ENCODE data around the gene STIL. TPM values are rescaled to one million over a fixed set of nuclear protein-coding genes. Genes with fewer than 3 reads are reported as not detected.

The STIL gene
- total RNA-seq, 1 experiment from 2014 or later = 29.7 TPM

DNA sequence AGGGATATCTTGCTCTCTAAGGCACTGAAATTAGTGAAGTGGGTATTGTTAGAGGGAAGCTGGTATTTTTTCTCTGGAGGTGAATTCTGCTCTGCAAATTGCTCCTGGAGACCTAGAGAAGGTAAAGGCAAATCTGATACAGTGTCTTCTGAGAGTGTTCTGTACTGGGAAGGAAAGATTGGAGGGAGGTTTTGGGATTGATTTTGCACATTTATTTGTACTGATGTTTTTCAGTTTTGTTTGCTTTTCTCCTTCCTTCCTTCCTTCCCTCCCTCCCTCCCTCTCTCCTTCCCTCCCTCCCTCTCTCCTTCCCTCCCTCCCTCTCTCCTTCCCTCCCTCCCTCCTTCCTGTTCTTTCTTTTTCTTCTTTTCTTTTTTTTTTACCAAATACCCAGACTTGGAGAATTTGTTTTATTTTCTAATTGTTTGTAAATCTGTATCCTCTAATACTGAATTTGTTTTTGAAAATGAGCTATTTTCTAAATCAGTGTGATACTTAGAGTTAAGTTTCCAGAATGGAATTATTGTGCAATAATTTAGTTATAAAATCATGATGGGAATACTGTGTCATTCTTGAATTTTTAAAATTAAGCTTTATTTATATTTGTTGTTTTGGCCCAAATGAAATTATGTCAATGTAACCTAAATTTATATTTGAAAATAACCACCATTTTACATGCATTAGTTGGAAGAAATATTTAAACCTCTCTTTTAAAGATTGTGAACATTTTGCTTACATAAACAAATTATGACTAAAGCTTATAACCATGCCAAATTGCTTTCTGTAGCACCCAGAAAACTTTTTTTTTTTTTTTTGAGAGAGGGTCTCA lies 24.5 kb upstream of the STIL start:
- Mint-ChIP-seq H3K9me3 (no peaks in the 10 kb centered on the region), H3K4me3 (no peak overlapping the region), H3K36me3 (no peaks in the 10 kb centered on the region), H3K27me3 (ENCODE audit: low read depth) (no peaks in the 10 kb centered on the region), H3K27ac (no peak overlapping the region), H3K4me1 (peaks cover 11% of the 10 kb centered on the region)
- ChIA-PET CTCF (interaction anchor here (0.6 to 1.9 kb wide), 8 partner anchors 12 to 586 kb away, joined by 3 to 6 read pairs (median 3); partner anchors contain the start of gene FOXD2), POLR2A (no interaction called here)
- TF ChIP-seq, protein P1, sequence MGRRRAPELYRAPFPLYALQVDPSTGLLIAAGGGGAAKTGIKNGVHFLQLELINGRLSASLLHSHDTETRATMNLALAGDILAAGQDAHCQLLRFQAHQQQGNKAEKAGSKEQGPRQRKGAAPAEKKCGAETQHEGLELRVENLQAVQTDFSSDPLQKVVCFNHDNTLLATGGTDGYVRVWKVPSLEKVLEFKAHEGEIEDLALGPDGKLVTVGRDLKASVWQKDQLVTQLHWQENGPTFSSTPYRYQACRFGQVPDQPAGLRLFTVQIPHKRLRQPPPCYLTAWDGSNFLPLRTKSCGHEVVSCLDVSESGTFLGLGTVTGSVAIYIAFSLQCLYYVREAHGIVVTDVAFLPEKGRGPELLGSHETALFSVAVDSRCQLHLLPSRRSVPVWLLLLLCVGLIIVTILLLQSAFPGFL (CRISPR knock-in tag; IDR thresholded peaks at IDR 0.05; ENCODE audit: borderline replicate concordance) = no peak
- DNase-seq (ENCODE audit: low spot score) (no peak), ATAC-seq (no peak)

DNA sequence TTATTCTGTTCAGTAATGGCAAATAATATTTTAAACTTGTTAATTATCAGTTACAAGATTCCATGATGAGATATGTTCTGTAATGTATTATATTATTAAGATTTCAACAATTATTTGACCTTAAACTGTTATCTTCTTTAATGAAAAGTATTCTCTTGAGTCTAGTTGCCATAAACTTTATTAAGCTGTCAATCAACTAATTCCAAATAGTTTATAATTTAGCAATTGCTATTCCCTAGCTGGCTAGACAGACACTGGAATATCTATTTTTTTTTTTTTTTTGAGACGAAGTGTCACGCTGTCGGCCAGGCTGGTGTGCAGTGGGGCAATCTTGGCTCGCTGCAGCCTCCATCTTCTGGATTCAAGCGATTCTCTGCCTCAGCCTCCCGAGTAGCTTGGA lies 23.4 kb upstream of the STIL start:
- ATAC-seq (no peak), DNase-seq (ENCODE audit: low spot score) (no peak)
- ChIA-PET CTCF (interaction anchor here (1.2 to 1.9 kb wide), 3 partner anchors 87 to 158 kb away, joined by 4 to 6 read pairs (median 5); partner anchors contain the start of gene FOXD2), POLR2A (no interaction called here)
- no peaks in the 10 kb centered on the region for H3K36me3 Mint-ChIP-seq
- H3K4me3 Mint-ChIP-seq = no peak overlapping the region
- TF ChIP-seq, protein P2, sequence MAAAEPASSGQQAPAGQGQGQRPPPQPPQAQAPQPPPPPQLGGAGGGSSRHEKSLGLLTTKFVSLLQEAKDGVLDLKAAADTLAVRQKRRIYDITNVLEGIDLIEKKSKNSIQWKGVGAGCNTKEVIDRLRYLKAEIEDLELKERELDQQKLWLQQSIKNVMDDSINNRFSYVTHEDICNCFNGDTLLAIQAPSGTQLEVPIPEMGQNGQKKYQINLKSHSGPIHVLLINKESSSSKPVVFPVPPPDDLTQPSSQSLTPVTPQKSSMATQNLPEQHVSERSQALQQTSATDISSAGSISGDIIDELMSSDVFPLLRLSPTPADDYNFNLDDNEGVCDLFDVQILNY (CRISPR knock-in tag; IDR thresholded peaks at IDR 0.05) = no peak
- no peak for TF ChIP-seq MYBL2 (CRISPR knock-in tag; IDR thresholded peaks at IDR 0.05)
- no peaks in the 10 kb centered on the region for H3K9me3 Mint-ChIP-seq
- no peak overlapping the region for H3K27ac Mint-ChIP-seq
- no peaks in the 10 kb centered on the region for H3K27me3 Mint-ChIP-seq (ENCODE audit: low read depth)
- peaks cover 11% of the 10 kb centered on the region for H3K4me1 Mint-ChIP-seq

DNA sequence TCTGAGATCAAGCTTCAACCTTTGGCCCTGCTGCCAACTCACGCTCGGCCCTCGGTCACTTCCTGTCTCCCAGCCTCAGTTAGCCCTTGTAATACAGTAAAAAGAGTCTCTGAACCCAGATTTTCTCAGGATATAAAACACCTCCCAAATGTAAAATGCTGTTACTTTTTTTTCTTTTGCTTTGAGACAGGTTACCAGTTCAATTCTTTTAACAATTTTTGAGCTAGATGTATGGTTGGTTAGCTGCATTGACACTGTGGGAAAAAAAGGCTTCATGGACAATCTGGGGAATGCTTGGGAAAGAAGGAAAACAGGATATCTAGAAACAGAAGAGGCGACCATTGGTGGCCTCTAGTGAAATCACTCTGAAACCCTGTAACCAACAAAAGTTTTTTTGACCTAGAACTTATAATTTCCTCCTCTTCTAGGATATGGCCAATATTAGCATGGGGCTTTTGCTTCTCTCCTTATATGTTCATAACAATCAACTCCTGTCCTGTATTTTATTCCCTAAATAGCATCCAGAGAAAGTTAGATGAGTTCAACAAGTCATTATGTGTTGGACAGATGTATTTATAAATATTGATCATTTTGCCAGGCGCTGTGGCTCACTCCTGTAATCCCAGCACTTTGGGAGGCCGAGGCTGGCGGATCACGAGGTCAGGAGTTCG lies 21.0 kb upstream of the STIL start:
- no peak for ATAC-seq
- no peaks in the 10 kb centered on the region for H3K36me3 Mint-ChIP-seq
- H3K4me1 Mint-ChIP-seq = peaks cover 11% of the 10 kb centered on the region
- POLR2A ChIA-PET = interaction anchor here (0.6 to 2.0 kb wide), 2 partner anchors 21 to 156 kb away, joined by 4 to 6 read pairs; partner anchors contain the start of gene STIL
- H3K9me3 Mint-ChIP-seq = no peaks in the 10 kb centered on the region
- no peaks in the 10 kb centered on the region for H3K27me3 Mint-ChIP-seq (ENCODE audit: low read depth)
- CTCF ChIA-PET = interaction anchor here (1.0 to 2.6 kb wide), 5 partner anchors 11 to 156 kb away, joined by 3 to 14 read pairs (median 9); partner anchors contain the start of gene STIL
- TF ChIP-seq, protein P3, sequence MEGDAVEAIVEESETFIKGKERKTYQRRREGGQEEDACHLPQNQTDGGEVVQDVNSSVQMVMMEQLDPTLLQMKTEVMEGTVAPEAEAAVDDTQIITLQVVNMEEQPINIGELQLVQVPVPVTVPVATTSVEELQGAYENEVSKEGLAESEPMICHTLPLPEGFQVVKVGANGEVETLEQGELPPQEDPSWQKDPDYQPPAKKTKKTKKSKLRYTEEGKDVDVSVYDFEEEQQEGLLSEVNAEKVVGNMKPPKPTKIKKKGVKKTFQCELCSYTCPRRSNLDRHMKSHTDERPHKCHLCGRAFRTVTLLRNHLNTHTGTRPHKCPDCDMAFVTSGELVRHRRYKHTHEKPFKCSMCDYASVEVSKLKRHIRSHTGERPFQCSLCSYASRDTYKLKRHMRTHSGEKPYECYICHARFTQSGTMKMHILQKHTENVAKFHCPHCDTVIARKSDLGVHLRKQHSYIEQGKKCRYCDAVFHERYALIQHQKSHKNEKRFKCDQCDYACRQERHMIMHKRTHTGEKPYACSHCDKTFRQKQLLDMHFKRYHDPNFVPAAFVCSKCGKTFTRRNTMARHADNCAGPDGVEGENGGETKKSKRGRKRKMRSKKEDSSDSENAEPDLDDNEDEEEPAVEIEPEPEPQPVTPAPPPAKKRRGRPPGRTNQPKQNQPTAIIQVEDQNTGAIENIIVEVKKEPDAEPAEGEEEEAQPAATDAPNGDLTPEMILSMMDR (IDR thresholded peaks at IDR 0.05) = no peak
- TF ChIP-seq CREB1 (CRISPR knock-in tag; IDR thresholded peaks at IDR 0.05) (no peak), NFE2L1 (CRISPR knock-in tag; IDR thresholded peaks at IDR 0.05) (no peak), FOXK1 (CRISPR knock-in tag; IDR thresholded peaks at IDR 0.05) (no peak), PRRX2 (CRISPR knock-in tag; IDR thresholded peaks at IDR 0.05) (no peak), NR3C1 (CRISPR knock-in tag; conservative IDR thresholded peaks at IDR 0.05; ENCODE audit: low read depth) (no peak), CBFB (CRISPR knock-in tag; IDR thresholded peaks at IDR 0.05; ENCODE audit: low read depth) (no peak), NFATC4 (CRISPR knock-in tag; IDR thresholded peaks at IDR 0.05) (no peak), HMGA2 (CRISPR knock-in tag; IDR thresholded peaks at IDR 0.05) (no peak), ZNF219 (CRISPR knock-in tag; IDR thresholded peaks at IDR 0.05; ENCODE audit: borderline replicate concordance) (no peak)
- TF ChIP-seq, protein P4, sequence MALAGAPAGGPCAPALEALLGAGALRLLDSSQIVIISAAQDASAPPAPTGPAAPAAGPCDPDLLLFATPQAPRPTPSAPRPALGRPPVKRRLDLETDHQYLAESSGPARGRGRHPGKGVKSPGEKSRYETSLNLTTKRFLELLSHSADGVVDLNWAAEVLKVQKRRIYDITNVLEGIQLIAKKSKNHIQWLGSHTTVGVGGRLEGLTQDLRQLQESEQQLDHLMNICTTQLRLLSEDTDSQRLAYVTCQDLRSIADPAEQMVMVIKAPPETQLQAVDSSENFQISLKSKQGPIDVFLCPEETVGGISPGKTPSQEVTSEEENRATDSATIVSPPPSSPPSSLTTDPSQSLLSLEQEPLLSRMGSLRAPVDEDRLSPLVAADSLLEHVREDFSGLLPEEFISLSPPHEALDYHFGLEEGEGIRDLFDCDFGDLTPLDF (CRISPR knock-in tag; IDR thresholded peaks at IDR 0.05) = no peak
- TF ChIP-seq, protein P5, sequence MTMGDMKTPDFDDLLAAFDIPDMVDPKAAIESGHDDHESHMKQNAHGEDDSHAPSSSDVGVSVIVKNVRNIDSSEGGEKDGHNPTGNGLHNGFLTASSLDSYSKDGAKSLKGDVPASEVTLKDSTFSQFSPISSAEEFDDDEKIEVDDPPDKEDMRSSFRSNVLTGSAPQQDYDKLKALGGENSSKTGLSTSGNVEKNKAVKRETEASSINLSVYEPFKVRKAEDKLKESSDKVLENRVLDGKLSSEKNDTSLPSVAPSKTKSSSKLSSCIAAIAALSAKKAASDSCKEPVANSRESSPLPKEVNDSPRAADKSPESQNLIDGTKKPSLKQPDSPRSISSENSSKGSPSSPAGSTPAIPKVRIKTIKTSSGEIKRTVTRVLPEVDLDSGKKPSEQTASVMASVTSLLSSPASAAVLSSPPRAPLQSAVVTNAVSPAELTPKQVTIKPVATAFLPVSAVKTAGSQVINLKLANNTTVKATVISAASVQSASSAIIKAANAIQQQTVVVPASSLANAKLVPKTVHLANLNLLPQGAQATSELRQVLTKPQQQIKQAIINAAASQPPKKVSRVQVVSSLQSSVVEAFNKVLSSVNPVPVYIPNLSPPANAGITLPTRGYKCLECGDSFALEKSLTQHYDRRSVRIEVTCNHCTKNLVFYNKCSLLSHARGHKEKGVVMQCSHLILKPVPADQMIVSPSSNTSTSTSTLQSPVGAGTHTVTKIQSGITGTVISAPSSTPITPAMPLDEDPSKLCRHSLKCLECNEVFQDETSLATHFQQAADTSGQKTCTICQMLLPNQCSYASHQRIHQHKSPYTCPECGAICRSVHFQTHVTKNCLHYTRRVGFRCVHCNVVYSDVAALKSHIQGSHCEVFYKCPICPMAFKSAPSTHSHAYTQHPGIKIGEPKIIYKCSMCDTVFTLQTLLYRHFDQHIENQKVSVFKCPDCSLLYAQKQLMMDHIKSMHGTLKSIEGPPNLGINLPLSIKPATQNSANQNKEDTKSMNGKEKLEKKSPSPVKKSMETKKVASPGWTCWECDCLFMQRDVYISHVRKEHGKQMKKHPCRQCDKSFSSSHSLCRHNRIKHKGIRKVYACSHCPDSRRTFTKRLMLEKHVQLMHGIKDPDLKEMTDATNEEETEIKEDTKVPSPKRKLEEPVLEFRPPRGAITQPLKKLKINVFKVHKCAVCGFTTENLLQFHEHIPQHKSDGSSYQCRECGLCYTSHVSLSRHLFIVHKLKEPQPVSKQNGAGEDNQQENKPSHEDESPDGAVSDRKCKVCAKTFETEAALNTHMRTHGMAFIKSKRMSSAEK (CRISPR knock-in tag; IDR thresholded peaks at IDR 0.05; ENCODE audit: borderline replicate concordance) = no peak
- TF ChIP-seq, protein P6, sequence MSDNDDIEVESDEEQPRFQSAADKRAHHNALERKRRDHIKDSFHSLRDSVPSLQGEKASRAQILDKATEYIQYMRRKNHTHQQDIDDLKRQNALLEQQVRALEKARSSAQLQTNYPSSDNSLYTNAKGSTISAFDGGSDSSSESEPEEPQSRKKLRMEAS (CRISPR knock-in tag; IDR thresholded peaks at IDR 0.05) = no peak
- TF ChIP-seq, protein P7, sequence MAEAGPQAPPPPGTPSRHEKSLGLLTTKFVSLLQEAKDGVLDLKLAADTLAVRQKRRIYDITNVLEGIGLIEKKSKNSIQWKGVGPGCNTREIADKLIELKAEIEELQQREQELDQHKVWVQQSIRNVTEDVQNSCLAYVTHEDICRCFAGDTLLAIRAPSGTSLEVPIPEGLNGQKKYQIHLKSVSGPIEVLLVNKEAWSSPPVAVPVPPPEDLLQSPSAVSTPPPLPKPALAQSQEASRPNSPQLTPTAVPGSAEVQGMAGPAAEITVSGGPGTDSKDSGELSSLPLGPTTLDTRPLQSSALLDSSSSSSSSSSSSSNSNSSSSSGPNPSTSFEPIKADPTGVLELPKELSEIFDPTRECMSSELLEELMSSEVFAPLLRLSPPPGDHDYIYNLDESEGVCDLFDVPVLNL (CRISPR knock-in tag; IDR thresholded peaks at IDR 0.05; ENCODE audit: borderline replicate concordance, low read depth) = no peak
- H3K27ac Mint-ChIP-seq = peak overlapping the region; percentile 90
- H3K4me3 Mint-ChIP-seq = peak overlapping the region; percentile 97
- no peak for DNase-seq (ENCODE audit: low spot score)
